H1 (cell line): ENCODE results near the gene TIMELESS. TPM values are rescaled to one million over a fixed set of nuclear protein-coding genes. Genes with fewer than 3 reads are reported as not detected.

Source experiments
- CTCF ChIA-PET: fragments of 300-600 bp; sonication (Branson Sonifier 250); formaldehyde crosslinking; loops from one replicate; lab custom pipeline; 2021; ENCODE audit not compliant: partially characterized antibody; lab: Charles Lee
- POLR2A ChIA-PET: fragments of 300-600 bp; sonication (Branson Sonifier 250); formaldehyde crosslinking; loops from one replicate; lab custom pipeline; 2021; ENCODE audit warnings: inconsistent platforms; ENCODE audit not compliant: partially characterized antibody; lab: Charles Lee
- DNase-seq, 2 experiments: peaks; one replicate each; pipeline versions ENCODE4 v3.0.0 to v3.0.0-alpha.2; 2010 to 2022; ENCODE audit warnings: low spot score in 2 of 2, low read depth in 1 of 2, mixed read lengths in 1 of 2
- FAIRE-seq: peaks from 2 replicates; lab custom pipeline; 2011; peaks lifted over from hg19 to GRCh38; lab: Jason Lieb, UNC
- H2AFZ ChIP-seq: 2 replicates; pipeline ENCODE4 v1.8.1; 2012; ENCODE audit warnings: low read length, inconsistent platforms
- H2AK5ac ChIP-seq: 2 replicates; pipeline ENCODE4 v1.6.1; 2013; ENCODE audit warnings: low read depth, low read length
- H2BK120ac ChIP-seq: replicated peaks from 2 replicates; pipeline ENCODE3; 2013; ENCODE audit warnings: low read depth, low read length, inconsistent platforms
- H2BK12ac ChIP-seq: 2 replicates; pipeline ENCODE4 v1.6.1; 2013; ENCODE audit warnings: low read depth, low read length
- H2BK15ac ChIP-seq: 2 replicates; pipeline ENCODE4 v1.6.1; 2013; ENCODE audit warnings: low read length
- H2BK20ac ChIP-seq: 2 replicates; pipeline ENCODE4 v1.6.1; 2013; ENCODE audit warnings: low read length
- H2BK5ac ChIP-seq: 2 replicates; pipeline ENCODE4 v1.6.1; 2013; ENCODE audit warnings: low read depth, low read length
- H3K14ac ChIP-seq: 2 replicates; pipeline ENCODE4 v1.6.1; 2013; ENCODE audit warnings: inconsistent platforms; ENCODE audit not compliant: insufficient read length
- H3K18ac ChIP-seq: 2 replicates; pipeline ENCODE4 v1.6.1; 2013; ENCODE audit warnings: low read length; ENCODE audit errors: extremely low read depth
- H3K23ac ChIP-seq: 2 replicates; pipeline ENCODE4 v1.6.1; 2013; ENCODE audit warnings: inconsistent platforms; ENCODE audit not compliant: insufficient read length
- H3K23me2 ChIP-seq: 2 replicates; pipeline ENCODE4 v1.6.1; 2013; ENCODE audit warnings: low read depth, low read length
- H3K27ac ChIP-seq: 2 replicates; pipeline ENCODE4 v1.6.1; 2011; ENCODE audit warnings: low read depth, low read length, inconsistent platforms
- H3K27me3 ChIP-seq, 4 experiments: replicated peaks in 1 of 4; 1 replicate in 1 of 4; 2 replicates in 3 of 4; pipeline versions ENCODE4 v1.6.1 to v1.8.1; 2011 to 2013; ENCODE audit warnings: low read length in 3 of 4, mild to moderate bottlenecking in 3 of 4, inconsistent platforms in 2 of 4, mixed read lengths in 2 of 4, moderate library complexity in 1 of 4; ENCODE audit not compliant: control insufficient read depth in 3 of 4, insufficient read depth in 3 of 4; ENCODE audit errors: extremely low read depth in 1 of 4
- H3K36me3 ChIP-seq, 4 experiments: 2 replicates each; pipeline versions ENCODE4 v1.6.1 to v1.8.1; 2011 to 2013; ENCODE audit warnings: mild to moderate bottlenecking in 4 of 4, low read length in 3 of 4, moderate library complexity in 2 of 4, control low read depth in 1 of 4, inconsistent platforms in 1 of 4; ENCODE audit not compliant: insufficient read depth in 4 of 4, control insufficient read depth in 2 of 4
- H3K4ac ChIP-seq: replicated peaks from 2 replicates; pipeline ENCODE3; 2013; ENCODE audit warnings: low read length, low read depth, mixed read lengths, inconsistent platforms; ENCODE audit not compliant: insufficient read length
- H3K4me1 ChIP-seq, 4 experiments: replicated peaks in 1 of 4; 1 replicate in 1 of 4; 2 replicates in 3 of 4; pipeline versions ENCODE4 v1.6.1 to v1.8.1; 2011 to 2013; ENCODE audit warnings: low read length in 3 of 4, inconsistent platforms in 2 of 4, mixed read lengths in 1 of 4; ENCODE audit not compliant: insufficient read depth in 4 of 4, control insufficient read depth in 3 of 4
- H3K4me2 ChIP-seq, 2 experiments: 2 replicates each; pipeline versions ENCODE4 v1.6.1 to v1.8.1; 2011 to 2013; ENCODE audit warnings: low read depth in 2 of 2, low read length in 2 of 2, control low read depth in 1 of 2, inconsistent platforms in 1 of 2, mild to moderate bottlenecking in 1 of 2; ENCODE audit not compliant: insufficient read depth in 1 of 2
- H3K4me3 ChIP-seq, 4 experiments: fragments of 200-600, 300-600 bp in 1 of 4; sonication (generic), shearing (Covaris generic), sonication (Bioruptor Twin) in 1 of 4; 2 replicates each; pipeline versions ENCODE4 v1.5.1 to v1.8.1; 2011 to 2016; ENCODE audit warnings: low read length in 4 of 4, low read depth in 3 of 4, control low read depth in 2 of 4, inconsistent platforms in 2 of 4, mild to moderate bottlenecking in 2 of 4, mixed read lengths in 1 of 4, moderate library complexity in 1 of 4; ENCODE audit not compliant: insufficient read depth in 2 of 4; ENCODE audit errors: extremely low read depth in 1 of 4
- H3K56ac ChIP-seq: replicated peaks from 2 replicates; pipeline ENCODE3; 2013; ENCODE audit warnings: low read depth, mild to moderate bottlenecking, mixed read lengths, low read length, inconsistent platforms; ENCODE audit not compliant: insufficient read length
- H3K79me1 ChIP-seq: 2 replicates; pipeline ENCODE4 v1.6.1; 2013; ENCODE audit warnings: low read depth, low read length, control low read depth
- H3K79me2 ChIP-seq, 2 experiments: 2 replicates each; pipeline versions ENCODE4 v1.6.1 to v1.8.1; 2012 to 2013; ENCODE audit warnings: low read length in 2 of 2, mild to moderate bottlenecking in 2 of 2, inconsistent platforms in 1 of 2; ENCODE audit not compliant: insufficient read depth in 2 of 2, control insufficient read depth in 1 of 2
- H3K9ac ChIP-seq, 4 experiments: replicated peaks in 1 of 4; 1 replicate in 1 of 4; 2 replicates in 3 of 4; pipeline versions ENCODE4 v1.6.1 to v1.8.1; 2011 to 2013; ENCODE audit warnings: low read depth in 3 of 4, low read length in 3 of 4, control low read depth in 2 of 4, mild to moderate bottlenecking in 2 of 4, moderate library complexity in 2 of 4, inconsistent platforms in 1 of 4; ENCODE audit errors: extremely low read depth in 1 of 4
- H3K9me3 ChIP-seq, 2 experiments: 2 replicates each; pipeline versions ENCODE4 v1.6.1 to v1.8.1; 2012 to 2013; ENCODE audit warnings: mild to moderate bottlenecking in 2 of 2, moderate library complexity in 2 of 2, control low read depth in 1 of 2, inconsistent platforms in 1 of 2, low read depth in 1 of 2, low read length in 1 of 2, mixed read lengths in 1 of 2; ENCODE audit not compliant: insufficient read depth in 2 of 2
- H4K20me1 ChIP-seq, 2 experiments: replicated peaks in 1 of 2; 2 replicates each; pipeline versions ENCODE3 to v1.8.1; 2011 to 2013; ENCODE audit warnings: inconsistent platforms in 2 of 2, low read length in 2 of 2, mild to moderate bottlenecking in 1 of 2; ENCODE audit not compliant: insufficient read depth in 2 of 2, control insufficient read depth in 1 of 2
- H4K5ac ChIP-seq: 2 replicates; pipeline ENCODE4 v1.6.1; 2013; ENCODE audit warnings: low read length, low read depth, mixed read lengths, inconsistent platforms; ENCODE audit not compliant: insufficient read length
- H4K8ac ChIP-seq: 2 replicates; pipeline ENCODE4 v1.8.0; 2013; ENCODE audit warnings: mild to moderate bottlenecking, moderate library complexity, low read length, inconsistent platforms; ENCODE audit not compliant: insufficient read depth; ENCODE audit errors: extremely low read depth
- H4K91ac ChIP-seq: replicated peaks from 2 replicates; pipeline ENCODE3; 2013; ENCODE audit warnings: low read length, mixed read lengths, inconsistent platforms; ENCODE audit not compliant: insufficient read length
- CHD2 ChIP-seq: IDR thresholded peaks from 2 replicates; pipeline ENCODE4 v1.6.1; 2012; ENCODE audit warnings: low read length, improper control_type of control experiment
- CREB1 ChIP-seq: IDR thresholded peaks from 2 replicates; pipeline ENCODE4 v1.6.1; 2012; ENCODE audit warnings: inconsistent platforms
- E2F6 ChIP-seq: IDR thresholded peaks from 2 replicates; pipeline ENCODE4 v1.6.1; 2012; ENCODE audit warnings: inconsistent platforms
- NANOG ChIP-seq: IDR thresholded peaks from 2 replicates; pipeline ENCODE4 v1.6.1; 2011; ENCODE audit warnings: low read length, low read depth, mild to moderate bottlenecking, inconsistent platforms; ENCODE audit not compliant: insufficient read depth, poor library complexity, severe bottlenecking
- RXRA ChIP-seq: IDR thresholded peaks from 2 replicates; pipeline ENCODE4 v1.6.1; 2011; ENCODE audit warnings: low read depth, mild to moderate bottlenecking, low read length, moderate library complexity; ENCODE audit not compliant: insufficient read depth
- SIN3A ChIP-seq, 2 experiments: IDR thresholded peaks in 1 of 2; conservative IDR thresholded peaks in 1 of 2; 2 replicates each; pipeline ENCODE4 v1.6.1; 2011 to 2012; ENCODE audit warnings: low read length in 2 of 2, improper control_type of control experiment in 1 of 2, low read depth in 1 of 2, mild to moderate bottlenecking in 1 of 2
- WGBS, 2 experiments: shearing (Covaris generic) in 1 of 2; methylation state at CpG; one replicate each; pipeline versions ENCODE4 v1.1.6 to v1.1.7; 2013 to 2015; ENCODE audit warnings: low lambda C conversion rate in 2 of 2, mixed read lengths in 2 of 2, inconsistent platforms in 1 of 2, low coverage in 1 of 2, missing lambda C conversion rate in 1 of 2; ENCODE audit not compliant: insufficient replicate concordance in 2 of 2, insufficient coverage in 1 of 2, insufficient read length in 1 of 2; ENCODE audit errors: extremely low coverage in 1 of 2, missing lambda C conversion rate in 1 of 2; 5-methylcytosine and 5-hydroxymethylcytosine counted together
- polyA plus RNA-seq, 7 experiments: library from polyadenylated mRNA; depleted of rRNA in 3 of 7; stranded (reverse) in 5 of 7; unstranded in 2 of 7; fragments of >200 nt in 5 of 7; fragments of 200-250 nt in 2 of 7; gene quantifications; 1 replicate in 5 of 7; 2 replicates in 1 of 7; 4 replicates in 1 of 7; pipeline versions ENCODE4 v1.2.1 to v1.2.3, GENCODE V29; 2011 to 2013; ENCODE audit warnings: missing spikeins in 2 of 7, mixed read lengths in 2 of 7
- total RNA-seq: library from RNA; stranded (reverse); fragmentation: NEBNext Ultra II Directional; extraction: Animal tissue kit (Norgen Biotek cat#: 25700); gene quantifications from 2 replicates; pipeline ENCODE4 v1.2.1, GENCODE V29; 2021

The TIMELESS gene
- total and polyA plus RNA-seq, 2 of the 8 experiments (the other 6 are each of a cell fraction or from before 2014, with no cell fraction given) = 17.1 to 86.7 TPM

- DNase-seq = no peak
- H3K56ac ChIP-seq = no peak overlapping the region
- no peaks in the 10 kb centered on the region for H3K27me3 ChIP-seq
- H2AFZ ChIP-seq = no peak overlapping the region
- H3K79me2 ChIP-seq = no peaks in the 10 kb centered on the region
- H3K9ac ChIP-seq = no peak overlapping the region
- H3K36me3 ChIP-seq = no peaks in the 10 kb centered on the region
- no peaks in the 10 kb centered on the region for H4K20me1 ChIP-seq
- no peak overlapping the region for H4K5ac ChIP-seq
- H2BK120ac ChIP-seq = no peak overlapping the region
- WGBS, 2 experiments = 90% methylated on average over 10 of the region's 11 CpGs; no CpG with 5 or more reads in 1 of the 2 experiments
- H3K27ac ChIP-seq = no peak overlapping the region
- H4K8ac ChIP-seq = no peak overlapping the region
- no peak overlapping the region for H2BK12ac ChIP-seq
- H3K23me2 ChIP-seq = no peaks in the 10 kb centered on the region
- no peak overlapping the region for H3K23ac ChIP-seq
- no peak overlapping the region for H2BK15ac ChIP-seq
- no peak overlapping the region for H3K4me2 ChIP-seq
- no peak overlapping the region for H2BK20ac ChIP-seq
- POLR2A ChIA-PET = interaction anchor here (1.2 to 2.0 kb wide), 4 partner anchors 15 to 103 kb away, joined by 3 to 6 read pairs (median 4); no protein-coding TSS in a partner anchor
- no peak overlapping the region for H3K14ac ChIP-seq
- no peaks in the 10 kb centered on the region for H3K79me1 ChIP-seq
- FAIRE-seq = no peak
- no peak overlapping the region for H3K4ac ChIP-seq
- CTCF ChIA-PET = interaction anchor here (0.8 to 3.3 kb wide), 5 partner anchors 10 to 109 kb away, joined by 3 to 25 read pairs (median 4); partner anchors contain the start of gene STAT2
- no peak overlapping the region for H3K18ac ChIP-seq
- no peak overlapping the region for H3K4me3 ChIP-seq
- H3K9me3 ChIP-seq = no peaks in the 10 kb centered on the region
- H4K91ac ChIP-seq = no peak overlapping the region
- no peak overlapping the region for H2AK5ac ChIP-seq
- H2BK5ac ChIP-seq = no peak overlapping the region
- peaks cover 0 to 5% (median 0%) of the 10 kb centered on the region in 4 experiments; a peak in 3 of 7 replicates for H3K4me1 ChIP-seq
- TF ChIP-seq SIN3A (conservative IDR thresholded peaks at IDR 0.05 in 1 of 2, IDR thresholded peaks at IDR 0.05 in 1 of 2; ENCODE audit: low read depth in 1 of 2, low read length in 2 of 2) = no peak
- TF ChIP-seq CREB1 = no peak
- no peak for TF ChIP-seq E2F6
- TF ChIP-seq NANOG = no peak
- TF ChIP-seq CHD2 = no peak
- TF ChIP-seq RXRA = no peak
Measured at GRCh38 chr12:56375598-56376434, 73.4 kb downstream of the TIMELESS start.
